ENCODE measurements around the gene RAB3D.

The RAB3D gene

DNA sequence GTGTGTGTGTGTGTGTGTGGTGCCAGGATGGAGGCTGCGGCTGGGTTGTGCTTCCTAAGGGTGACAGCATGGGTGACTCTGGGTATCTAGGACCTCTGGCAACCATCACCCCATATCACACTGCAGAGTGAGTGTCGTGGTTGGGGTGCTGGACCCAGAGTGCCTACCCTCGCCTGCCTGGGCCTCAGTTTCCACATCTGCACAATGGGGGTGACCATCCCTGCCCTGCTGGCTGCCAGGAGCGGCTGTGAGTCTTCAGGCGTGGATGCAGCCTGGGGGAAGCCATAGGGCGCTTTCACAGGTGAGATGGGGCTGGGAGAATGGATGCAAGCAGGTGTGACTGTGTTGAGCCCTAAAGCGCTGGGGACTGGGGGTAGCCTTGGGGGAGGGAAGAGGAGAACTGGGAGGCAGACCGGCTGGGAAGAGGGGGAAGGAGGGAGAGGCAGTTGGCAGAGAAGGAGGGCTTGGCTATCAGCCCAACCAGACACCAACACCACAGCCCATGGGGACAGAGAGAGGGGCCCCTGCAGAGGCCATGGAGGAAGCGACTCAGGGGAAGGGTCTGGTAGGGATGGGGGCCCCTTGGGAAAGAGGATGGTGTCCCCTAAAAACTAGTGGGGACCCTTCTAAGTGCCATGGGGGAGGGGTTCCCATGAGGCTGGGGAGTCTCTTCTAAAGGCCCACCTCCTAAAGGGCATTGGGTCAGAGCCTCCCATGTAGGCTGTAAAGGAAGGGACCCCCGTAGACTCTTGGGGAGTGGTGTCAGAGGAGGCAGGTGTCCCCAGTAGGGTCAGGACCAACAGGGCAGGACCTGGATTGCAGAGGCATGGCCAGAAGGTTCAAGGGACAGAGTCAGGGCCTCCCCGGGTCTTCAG, 17.5 kb upstream of the RAB3D start:
- TF ChIP-seq RARB (CRISPR knock-in tag; IDR thresholded peaks at IDR 0.05) (no peak), CSDC2 (CRISPR knock-in tag; IDR thresholded peaks at IDR 0.05) (no peak), PPARA (CRISPR knock-in tag; IDR thresholded peaks at IDR 0.05; ENCODE audit: borderline replicate concordance) (no peak), ZFP3 (CRISPR knock-in tag; IDR thresholded peaks at IDR 0.05) (no peak), ZNF70 (CRISPR knock-in tag; IDR thresholded peaks at IDR 0.05) (no peak), TOX (CRISPR knock-in tag; IDR thresholded peaks at IDR 0.05; ENCODE audit: borderline replicate concordance) (no peak), ZNF565 (CRISPR knock-in tag; conservative IDR thresholded peaks at IDR 0.05; ENCODE audit: low read depth) (no peak), ISL1 (CRISPR knock-in tag; IDR thresholded peaks at IDR 0.05) (no peak), ZC3H10 (CRISPR knock-in tag; IDR thresholded peaks at IDR 0.05) (no peak), OSR1 (CRISPR knock-in tag; IDR thresholded peaks at IDR 0.05) (no peak), ESRRG (CRISPR knock-in tag; IDR thresholded peaks at IDR 0.05) (no peak)
- TF ChIP-seq, protein P1, sequence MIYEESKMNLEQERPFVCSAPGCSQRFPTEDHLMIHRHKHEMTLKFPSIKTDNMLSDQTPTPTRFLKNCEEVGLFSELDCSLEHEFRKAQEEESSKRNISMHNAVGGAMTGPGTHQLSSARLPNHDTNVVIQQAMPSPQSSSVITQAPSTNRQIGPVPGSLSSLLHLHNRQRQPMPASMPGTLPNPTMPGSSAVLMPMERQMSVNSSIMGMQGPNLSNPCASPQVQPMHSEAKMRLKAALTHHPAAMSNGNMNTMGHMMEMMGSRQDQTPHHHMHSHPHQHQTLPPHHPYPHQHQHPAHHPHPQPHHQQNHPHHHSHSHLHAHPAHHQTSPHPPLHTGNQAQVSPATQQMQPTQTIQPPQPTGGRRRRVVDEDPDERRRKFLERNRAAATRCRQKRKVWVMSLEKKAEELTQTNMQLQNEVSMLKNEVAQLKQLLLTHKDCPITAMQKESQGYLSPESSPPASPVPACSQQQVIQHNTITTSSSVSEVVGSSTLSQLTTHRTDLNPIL (CRISPR knock-in tag; IDR thresholded peaks at IDR 0.05; ENCODE audit: low read depth) = no peak
- TF ChIP-seq, protein P2, sequence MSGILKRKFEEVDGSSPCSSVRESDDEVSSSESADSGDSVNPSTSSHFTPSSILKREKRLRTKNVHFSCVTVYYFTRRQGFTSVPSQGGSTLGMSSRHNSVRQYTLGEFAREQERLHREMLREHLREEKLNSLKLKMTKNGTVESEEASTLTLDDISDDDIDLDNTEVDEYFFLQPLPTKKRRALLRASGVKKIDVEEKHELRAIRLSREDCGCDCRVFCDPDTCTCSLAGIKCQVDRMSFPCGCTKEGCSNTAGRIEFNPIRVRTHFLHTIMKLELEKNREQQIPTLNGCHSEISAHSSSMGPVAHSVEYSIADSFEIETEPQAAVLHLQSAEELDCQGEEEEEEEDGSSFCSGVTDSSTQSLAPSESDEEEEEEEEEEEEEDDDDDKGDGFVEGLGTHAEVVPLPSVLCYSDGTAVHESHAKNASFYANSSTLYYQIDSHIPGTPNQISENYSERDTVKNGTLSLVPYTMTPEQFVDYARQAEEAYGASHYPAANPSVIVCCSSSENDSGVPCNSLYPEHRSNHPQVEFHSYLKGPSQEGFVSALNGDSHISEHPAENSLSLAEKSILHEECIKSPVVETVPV (CRISPR knock-in tag; IDR thresholded peaks at IDR 0.05) = no peak
- TF ChIP-seq, protein P3, sequence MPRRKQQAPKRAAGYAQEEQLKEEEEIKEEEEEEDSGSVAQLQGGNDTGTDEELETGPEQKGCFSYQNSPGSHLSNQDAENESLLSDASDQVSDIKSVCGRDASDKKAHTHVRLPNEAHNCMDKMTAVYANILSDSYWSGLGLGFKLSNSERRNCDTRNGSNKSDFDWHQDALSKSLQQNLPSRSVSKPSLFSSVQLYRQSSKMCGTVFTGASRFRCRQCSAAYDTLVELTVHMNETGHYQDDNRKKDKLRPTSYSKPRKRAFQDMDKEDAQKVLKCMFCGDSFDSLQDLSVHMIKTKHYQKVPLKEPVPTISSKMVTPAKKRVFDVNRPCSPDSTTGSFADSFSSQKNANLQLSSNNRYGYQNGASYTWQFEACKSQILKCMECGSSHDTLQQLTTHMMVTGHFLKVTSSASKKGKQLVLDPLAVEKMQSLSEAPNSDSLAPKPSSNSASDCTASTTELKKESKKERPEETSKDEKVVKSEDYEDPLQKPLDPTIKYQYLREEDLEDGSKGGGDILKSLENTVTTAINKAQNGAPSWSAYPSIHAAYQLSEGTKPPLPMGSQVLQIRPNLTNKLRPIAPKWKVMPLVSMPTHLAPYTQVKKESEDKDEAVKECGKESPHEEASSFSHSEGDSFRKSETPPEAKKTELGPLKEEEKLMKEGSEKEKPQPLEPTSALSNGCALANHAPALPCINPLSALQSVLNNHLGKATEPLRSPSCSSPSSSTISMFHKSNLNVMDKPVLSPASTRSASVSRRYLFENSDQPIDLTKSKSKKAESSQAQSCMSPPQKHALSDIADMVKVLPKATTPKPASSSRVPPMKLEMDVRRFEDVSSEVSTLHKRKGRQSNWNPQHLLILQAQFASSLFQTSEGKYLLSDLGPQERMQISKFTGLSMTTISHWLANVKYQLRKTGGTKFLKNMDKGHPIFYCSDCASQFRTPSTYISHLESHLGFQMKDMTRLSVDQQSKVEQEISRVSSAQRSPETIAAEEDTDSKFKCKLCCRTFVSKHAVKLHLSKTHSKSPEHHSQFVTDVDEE (CRISPR knock-in tag; IDR thresholded peaks at IDR 0.05) = no peak
- no peak for ATAC-seq

DNA sequence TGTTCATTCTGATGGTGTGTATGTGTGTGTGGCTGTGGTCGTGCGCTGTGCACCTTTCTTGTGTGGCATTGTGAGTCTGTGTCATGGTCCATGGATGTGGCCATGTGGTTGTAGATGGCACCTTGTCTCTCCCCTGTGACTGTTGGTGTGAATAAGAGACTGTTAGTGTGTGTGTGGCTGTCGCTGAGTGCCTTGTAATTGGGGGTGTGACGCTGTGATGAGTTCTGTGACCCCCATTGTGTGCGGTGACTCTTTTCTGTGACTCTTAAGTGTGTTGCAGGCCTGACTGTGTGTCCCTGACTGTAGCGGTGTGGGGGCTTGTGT, 16.6 kb upstream of the RAB3D start:
- TF ChIP-seq, protein P4, sequence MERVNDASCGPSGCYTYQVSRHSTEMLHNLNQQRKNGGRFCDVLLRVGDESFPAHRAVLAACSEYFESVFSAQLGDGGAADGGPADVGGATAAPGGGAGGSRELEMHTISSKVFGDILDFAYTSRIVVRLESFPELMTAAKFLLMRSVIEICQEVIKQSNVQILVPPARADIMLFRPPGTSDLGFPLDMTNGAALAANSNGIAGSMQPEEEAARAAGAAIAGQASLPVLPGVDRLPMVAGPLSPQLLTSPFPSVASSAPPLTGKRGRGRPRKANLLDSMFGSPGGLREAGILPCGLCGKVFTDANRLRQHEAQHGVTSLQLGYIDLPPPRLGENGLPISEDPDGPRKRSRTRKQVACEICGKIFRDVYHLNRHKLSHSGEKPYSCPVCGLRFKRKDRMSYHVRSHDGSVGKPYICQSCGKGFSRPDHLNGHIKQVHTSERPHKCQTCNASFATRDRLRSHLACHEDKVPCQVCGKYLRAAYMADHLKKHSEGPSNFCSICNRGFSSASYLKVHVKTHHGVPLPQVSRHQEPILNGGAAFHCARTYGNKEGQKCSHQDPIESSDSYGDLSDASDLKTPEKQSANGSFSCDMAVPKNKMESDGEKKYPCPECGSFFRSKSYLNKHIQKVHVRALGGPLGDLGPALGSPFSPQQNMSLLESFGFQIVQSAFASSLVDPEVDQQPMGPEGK (CRISPR knock-in tag; IDR thresholded peaks at IDR 0.05; ENCODE audit: borderline replicate concordance) = no peak
- TF ChIP-seq ISL1 (CRISPR knock-in tag; IDR thresholded peaks at IDR 0.05) (no peak), RARB (CRISPR knock-in tag; IDR thresholded peaks at IDR 0.05) (no peak), ZFP30 (CRISPR knock-in tag; IDR thresholded peaks at IDR 0.05) (no peak), OSR1 (CRISPR knock-in tag; IDR thresholded peaks at IDR 0.05) (no peak), CSDC2 (CRISPR knock-in tag; IDR thresholded peaks at IDR 0.05) (no peak), ZC3H10 (CRISPR knock-in tag; IDR thresholded peaks at IDR 0.05) (no peak), ARNTL (CRISPR knock-in tag; IDR thresholded peaks at IDR 0.05; ENCODE audit: borderline replicate concordance, low read depth) (no peak), TOX (CRISPR knock-in tag; IDR thresholded peaks at IDR 0.05; ENCODE audit: borderline replicate concordance) (no peak), GLIS3 (CRISPR knock-in tag; IDR thresholded peaks at IDR 0.05) (no peak)
- TF ChIP-seq, protein P2 (CRISPR knock-in tag; IDR thresholded peaks at IDR 0.05) = no peak
- no peak for ATAC-seq
